Fibroblast of villous mesenchyme (primary cell): ENCODE data around the gene ZNF275. TPM values are rescaled to one million over a fixed set of nuclear protein-coding genes. Genes with fewer than 3 reads are reported as not detected.
A peak's percentile ranks its signal among the peaks of the same experiment; 100 is the strongest.
"Not testable (repeated sequence)": the region's sequence is repeated elsewhere in the genome, so short reads cannot be mapped to it uniquely, and the experiment has no call there.

ENCODE experiments used
- DNase-seq: peaks from one replicate; pipeline ENCODE4 v3.0.0-alpha.2; 2010; ENCODE audit warnings: low read depth
- H3K4me3 ChIP-seq: 2 replicates; pipeline ENCODE4 v1.5.1; 2011; ENCODE audit warnings: low read depth, mild to moderate bottlenecking, low read length
- CTCF ChIP-seq: IDR thresholded peaks from 2 replicates; pipeline ENCODE4 v1.5.1; 2012; ENCODE audit warnings: low read depth, mild to moderate bottlenecking, low read length; ENCODE audit not compliant: insufficient read depth
- total RNA-seq: library from RNA; depleted of rRNA; stranded (reverse); fragments of >200 nt; gene quantifications from 2 replicates; pipeline ENCODE4 v1.2.3, GENCODE V29; 2012

The ZNF275 gene
- total RNA-seq, 1 donor = 13.4 TPM

- H3K4me3 ChIP-seq = no peak overlapping the region
- DNase-seq = peak; percentile 74
These were observed 48.0 kb downstream of the ZNF275 start for GRCh38 chrX:153381684-153382532.

GRCh38 chrX:153382563-153383482 lies 48.9 kb downstream of the ZNF275 start:
- no peak for DNase-seq
- H3K4me3 ChIP-seq = no peak overlapping the region
- TF ChIP-seq CTCF = no peak

More at GRCh38 chrX:153381684-153382532, 48.0 kb downstream of the ZNF275 start:
- TF ChIP-seq CTCF = peak; percentile 2

GRCh38 chrX:153384390-153384789 lies 50.4 kb downstream of the ZNF275 start:
- no peak for DNase-seq
- TF ChIP-seq CTCF = no peak
- no peak overlapping the region for H3K4me3 ChIP-seq

GRCh38 chrX:153384973-153385372 lies 51.0 kb downstream of the ZNF275 start:
- not testable (repeated sequence) for H3K4me3 ChIP-seq, DNase-seq

- no peak for DNase-seq
- H3K4me3 ChIP-seq = no peak overlapping the region
- no peak for TF ChIP-seq CTCF
These were observed 52.1 kb downstream of the ZNF275 start for GRCh38 chrX:153386097-153386496.

GRCh38 chrX:153387345-153387744 lies 53.4 kb downstream of the ZNF275 start:
- no peak overlapping the region for H3K4me3 ChIP-seq
- TF ChIP-seq CTCF = no peak
- no peak for DNase-seq
